NCI-H1105 treated with DMSO at 0.1 percent for 48 hours (cell line): Measurements from ENCODE around the gene CTDP1.
"Not testable (repeated sequence)": the region's sequence is repeated elsewhere in the genome, so short reads cannot be mapped to it uniquely, and the experiment has no call there.

Experiments
- DNase-seq: peaks from one replicate; lab custom pipeline; 2025; lab: John Stamatoyannopoulos, UW

CTDP1 gene

GRCh38 chr18:79702906-79703305 lies 23.3 kb downstream of the CTDP1 start:
- DNase-seq = no peak

GRCh38 chr18:79704631-79705030 lies 25.0 kb downstream of the CTDP1 start:
- DNase-seq = no peak

- DNase-seq = no peak
Measured at GRCh38 chr18:79705272-79705671, 25.7 kb downstream of the CTDP1 start.

GRCh38 chr18:79706006-79706405 lies 26.4 kb downstream of the CTDP1 start:
- DNase-seq = no peak

GRCh38 chr18:79706658-79707057 lies 27.1 kb downstream of the CTDP1 start:
- DNase-seq = no peak

GRCh38 chr18:79707239-79707638 lies 27.6 kb downstream of the CTDP1 start:
- DNase-seq = no peak

- no peak for DNase-seq
Measured at GRCh38 chr18:79707671-79708070, 28.1 kb downstream of the CTDP1 start.

GRCh38 chr18:79708412-79708811 lies 28.8 kb downstream of the CTDP1 start:
- DNase-seq = no peak

- no peak for DNase-seq
Measured at GRCh38 chr18:79712206-79712857, 32.7 kb downstream of the CTDP1 start.

- no peak for DNase-seq
Measured at GRCh38 chr18:79713341-79713740, 33.7 kb downstream of the CTDP1 start.

GRCh38 chr18:79714531-79715240 lies 35.1 kb downstream of the CTDP1 start:
- DNase-seq = no peak

- DNase-seq = no peak
Measured at GRCh38 chr18:79715280-79715679, 35.7 kb downstream of the CTDP1 start.

- no peak for DNase-seq
Measured at GRCh38 chr18:79717059-79717458, 37.5 kb downstream of the CTDP1 start.

- DNase-seq = no peak
Measured at GRCh38 chr18:79717555-79718074, 38.0 kb downstream of the CTDP1 start.

- no peak for DNase-seq
Measured at GRCh38 chr18:79718126-79718525, 38.5 kb downstream of the CTDP1 start.

GRCh38 chr18:79718878-79719477 lies 39.4 kb downstream of the CTDP1 start:
- no peak for DNase-seq

- DNase-seq = not testable (repeated sequence)
Measured at GRCh38 chr18:79719478-79720358, 40.1 kb downstream of the CTDP1 start.

- no peak for DNase-seq
Measured at GRCh38 chr18:79720359-79720733, 40.7 kb downstream of the CTDP1 start.

- no peak for DNase-seq
Measured at GRCh38 chr18:79723036-79723435, 43.4 kb downstream of the CTDP1 start.

GRCh38 chr18:79723628-79724027 lies 44.0 kb downstream of the CTDP1 start:
- no peak for DNase-seq

GRCh38 chr18:79724299-79725080 lies 44.9 kb downstream of the CTDP1 start:
- DNase-seq = no peak
